CD14-positive monocyte (primary cell): ENCODE measurements around the gene PAOX. TPM values are rescaled to one million over a fixed set of nuclear protein-coding genes. Genes with fewer than 3 reads are reported as not detected.

Experiments used
- DNase-seq, 3 donors: peaks; one replicate each; pipeline ENCODE4 v3.0.0-alpha.2; 2011 to 2022
- H2AFZ ChIP-seq: 2 replicates; pipeline ENCODE4 v1.6.0; 2012; ENCODE audit warnings: mild to moderate bottlenecking, low read depth, low read length, inconsistent platforms; ENCODE audit not compliant: insufficient read depth, poor library complexity, severe bottlenecking
- H3K27ac ChIP-seq, 2 donors: 1 replicate in 1 of 2; 2 replicates in 1 of 2; pipeline ENCODE4 v1.5.1; 2012 to 2013; ENCODE audit warnings: low read length in 2 of 2, control low read depth in 1 of 2, inconsistent platforms in 1 of 2, low read depth in 1 of 2, mild to moderate bottlenecking in 1 of 2
- H3K27me3 ChIP-seq, 2 donors: one replicate each; pipeline versions ENCODE4 v1.6.0 to v1.6.1; 2011 to 2013; ENCODE audit warnings: low read length in 2 of 2; ENCODE audit not compliant: control insufficient read depth in 2 of 2, insufficient read depth in 2 of 2
- H3K36me3 ChIP-seq, 2 donors: replicated peaks in 1 of 2; 1 replicate in 1 of 2; 2 replicates in 1 of 2; pipeline versions ENCODE4 v1.5.1 to v1.6.1; 2012 to 2013; ENCODE audit warnings: low read length in 2 of 2, control low read depth in 1 of 2, inconsistent platforms in 1 of 2, mild to moderate bottlenecking in 1 of 2; ENCODE audit not compliant: insufficient read depth in 2 of 2, control insufficient read depth in 1 of 2
- H3K4me1 ChIP-seq, 2 donors: 1 replicate in 1 of 2; 2 replicates in 1 of 2; pipeline versions ENCODE4 v1.5.1 to v1.6.1; 2012 to 2013; ENCODE audit warnings: low read length in 2 of 2, control low read depth in 1 of 2, inconsistent platforms in 1 of 2, mild to moderate bottlenecking in 1 of 2, moderate library complexity in 1 of 2; ENCODE audit not compliant: insufficient read depth in 2 of 2, control insufficient read depth in 1 of 2
- H3K4me2 ChIP-seq: replicated peaks from 2 replicates; pipeline ENCODE3; 2012; ENCODE audit warnings: low read length, moderate library complexity, mild to moderate bottlenecking; ENCODE audit not compliant: poor library complexity, severe bottlenecking; ENCODE audit errors: extremely low read depth
- H3K4me3 ChIP-seq, 3 experiments: fragments of 200-600 bp in 1 of 3; sonication (generic) in 1 of 3; replicated peaks in 1 of 3; 1 replicate in 2 of 3; 2 replicates in 1 of 3; pipeline ENCODE4 v1.5.1; 2011 to 2013; ENCODE audit warnings: low read length in 3 of 3, mild to moderate bottlenecking in 3 of 3, control low read depth in 2 of 3, low read depth in 2 of 3, inconsistent platforms in 1 of 3, moderate library complexity in 1 of 3
- H3K79me2 ChIP-seq: 2 replicates; pipeline ENCODE4 v1.6.0; 2012; ENCODE audit warnings: mild to moderate bottlenecking, control low read depth, inconsistent platforms, low read length, moderate library complexity; ENCODE audit not compliant: insufficient read depth
- H3K9ac ChIP-seq: 2 replicates; pipeline ENCODE4 v1.6.0; 2017; ENCODE audit warnings: low read length, mild to moderate bottlenecking; ENCODE audit not compliant: insufficient read depth, poor library complexity, severe bottlenecking
- H3K9me3 ChIP-seq, 2 donors: replicated peaks in 1 of 2; 1 replicate in 1 of 2; 2 replicates in 1 of 2; pipeline versions ENCODE4 v1.5.1 to v1.6.1; 2012 to 2013; ENCODE audit warnings: low read length in 2 of 2, control low read depth in 1 of 2; ENCODE audit not compliant: control insufficient read depth in 1 of 2, insufficient read depth in 1 of 2
- H4K20me1 ChIP-seq: 2 replicates; pipeline ENCODE4 v1.6.0; 2012; ENCODE audit warnings: mild to moderate bottlenecking, low read length, control low read depth, moderate library complexity; ENCODE audit not compliant: insufficient read depth
- H3K27ac Mint-ChIP-seq, 7 donors: one replicate each; pipeline ENCODE4 v1.8.0; 2020; ENCODE audit warnings: mild to moderate bottlenecking in 7 of 7, mixed read lengths in 7 of 7, moderate library complexity in 6 of 7, inconsistent platforms in 2 of 7
- H3K27me3 Mint-ChIP-seq, 3 donors: one replicate each; pipeline ENCODE4 v1.8.0; 2021 to 2022; ENCODE audit warnings: low read depth in 3 of 3, mild to moderate bottlenecking in 3 of 3, mixed read lengths in 3 of 3, moderate library complexity in 3 of 3, inconsistent platforms in 1 of 3
- H3K36me3 Mint-ChIP-seq, 2 donors: one replicate each; pipeline ENCODE4 v1.8.0; 2020; ENCODE audit warnings: mixed read lengths in 2 of 2, inconsistent platforms in 1 of 2, mild to moderate bottlenecking in 1 of 2
- H3K4me1 Mint-ChIP-seq: one replicate; pipeline ENCODE4 v1.8.0; 2020; ENCODE audit warnings: mild to moderate bottlenecking, mixed read lengths
- H3K4me3 Mint-ChIP-seq, 2 donors: one replicate each; pipeline ENCODE4 v1.8.0; 2020; ENCODE audit warnings: mild to moderate bottlenecking in 2 of 2, mixed read lengths in 2 of 2, moderate library complexity in 1 of 2
- H3K9me3 Mint-ChIP-seq, 7 donors: one replicate each; pipeline ENCODE4 v1.8.0; 2020 to 2022; ENCODE audit warnings: mixed read lengths in 7 of 7, mild to moderate bottlenecking in 6 of 7, moderate library complexity in 6 of 7, inconsistent platforms in 2 of 7
- CTCF ChIP-seq: fragments of 200-600 bp; IDR thresholded peaks from one replicate; pipeline ENCODE4 v1.8.0; 2022; ENCODE audit warnings: antibody characterized with exemption, mild to moderate bottlenecking
- WGBS: methylation state at CpG from one replicate; pipeline ENCODE4 v1.1.5; 2013; ENCODE audit warnings: missing lambda C conversion rate; ENCODE audit not compliant: insufficient coverage; 5-methylcytosine and 5-hydroxymethylcytosine counted together
- intact Hi-C, 2 donors: fragments of 100-400 bp; cut with micrococcal nuclease; formaldehyde crosslinking; loops; one replicate each; pipeline versions ENCODE4 v1.15.0 to v1.15.1; 2023
- polyA plus RNA-seq, 3 donors: library from polyadenylated mRNA; depleted of rRNA in 1 of 3; unstranded in 2 of 3; stranded (reverse) in 1 of 3; fragments of 300-500 nt in 2 of 3; fragments of >200 nt in 1 of 3; fragmentation: Illumina TruSeq in 2 of 3; gene quantifications; 1 replicate in 2 of 3; 2 replicates in 1 of 3; pipeline ENCODE4 v1.2.3, GENCODE V29; 2012 to 2021

The PAOX gene
- polyA plus RNA-seq, 3 donors, result 3.9 to 9.5 (median 9.3) TPM

- Histone ChIP-seq H3K4me3 (no peak overlapping the region), H3K4me1 (peaks cover 0 to 4% of the 10 kb centered on the region in 2 donors), H3K79me2 (no peaks in the 10 kb centered on the region), H3K27ac (no peak overlapping the region), H4K20me1 (peaks cover 9% of the 10 kb centered on the region), H3K27me3 (peaks cover 0 to 21% of the 10 kb centered on the region in 2 donors), H3K9ac (no peak overlapping the region), H3K9me3 (peaks cover 0 to 7% of the 10 kb centered on the region in 2 donors), H3K4me2 (no peak overlapping the region), H3K36me3 (peaks cover 7 to 23% of the 10 kb centered on the region in 2 donors), H2AFZ (no peak overlapping the region)
- Mint-ChIP-seq H3K9me3 (peaks cover 8 to 23% (median 14%) of the 10 kb centered on the region in 7 donors), H3K4me1 (no peaks in the 10 kb centered on the region), H3K36me3 (peaks cover 20 to 46% of the 10 kb centered on the region in 2 donors), H3K27me3 (peaks cover 21 to 27% (median 26%) of the 10 kb centered on the region in 3 donors), H3K4me3 (no peak overlapping the region), H3K27ac (no peak overlapping the region)
- intact Hi-C loops, result no loop called here
- peak in 1 of 3 donors; percentile 2 for DNase-seq
- TF ChIP-seq CTCF, result no peak
- 93% methylated on average over 30 of the region's 34 CpGs for WGBS
Observed at GRCh38 chr10:133419211-133419950, 40.3 kb downstream of the PAOX start.

GRCh38 chr10:133420028-133420427, 41.0 kb downstream of the PAOX start:
- H3K79me2 ChIP-seq, result no peaks in the 10 kb centered on the region
- peaks cover 0 to 4% of the 10 kb centered on the region in 2 donors for H3K9me3 ChIP-seq
- peaks cover 15 to 40% of the 10 kb centered on the region in 2 donors for H3K36me3 Mint-ChIP-seq
- intact Hi-C loops, result loop anchor here in 1 of 2 donors (5.0 kb wide), 1 partner anchor 147 kb away; the partner anchor contains the start of gene SYCE1
- H3K9me3 Mint-ChIP-seq, result peaks cover 2 to 16% (median 10%) of the 10 kb centered on the region in 7 donors
- 98% methylated on average over 17 of the region's 17 CpGs for WGBS
- peaks cover 0 to 4% of the 10 kb centered on the region in 2 donors for H3K4me1 ChIP-seq
- H4K20me1 ChIP-seq, result peaks cover 9% of the 10 kb centered on the region
- peaks cover 6 to 22% of the 10 kb centered on the region in 2 donors for H3K36me3 ChIP-seq
- no peak overlapping the region for H3K4me3 Mint-ChIP-seq
- H3K9ac ChIP-seq, result no peak overlapping the region
- no peak overlapping the region for H3K27ac ChIP-seq
- DNase-seq, result peak in 1 of 3 donors; percentile 2
- no peak overlapping the region for H2AFZ ChIP-seq
- H3K4me2 ChIP-seq, result no peak overlapping the region
- no peak overlapping the region for H3K4me3 ChIP-seq
- TF ChIP-seq CTCF, result no peak
- H3K27me3 ChIP-seq, result peaks cover 0 to 22% of the 10 kb centered on the region in 2 donors
- no peaks in the 10 kb centered on the region for H3K4me1 Mint-ChIP-seq
- H3K27ac Mint-ChIP-seq, result peak overlapping the region in 1 of 7 donors; percentile 62
- peaks cover 20 to 28% (median 26%) of the 10 kb centered on the region in 3 donors for H3K27me3 Mint-ChIP-seq
